K562 (cell line): ENCODE measurements around the gene CDCP1. TPM values are rescaled to one million over a fixed set of nuclear protein-coding genes. Genes with fewer than 3 reads are reported as not detected.

Experiments used
- DMBX1 ChIP-seq: fragments of 250-450 bp; sonication (Bioruptor Pico); IDR thresholded peaks from 2 replicates; pipeline ENCODE4 v1.8.0; 2022; ENCODE audit warnings: inconsistent platforms, mild to moderate bottlenecking, moderate library complexity, borderline replicate concordance
- EP300 ChIP-seq: IDR thresholded peaks from 2 replicates; pipeline ENCODE4 v1.6.1; 2012; ENCODE audit warnings: low read length, improper control_type of control experiment
- ETV6 ChIP-seq, 3 experiments: fragments of 150-350 bp in 1 of 3; sonication (generic) in 1 of 3; formaldehyde crosslinking in 1 of 3; IDR thresholded peaks; 2 replicates each; pipeline versions ENCODE4 v1.6.1 to v1.8.0; 2014 to 2022; ENCODE audit warnings: borderline replicate concordance in 2 of 3, low read depth in 2 of 3, antibody characterized with exemption in 1 of 3, low read length in 1 of 3, mild to moderate bottlenecking in 1 of 3, missing genetic modification reagents in 1 of 3
- FOXK1 ChIP-seq: sonication (generic); formaldehyde crosslinking; IDR thresholded peaks from 2 replicates; pipeline ENCODE4 v1.8.0; 2022; ENCODE audit warnings: missing genetic modification reagents, mild to moderate bottlenecking, borderline replicate concordance
- MAZ ChIP-seq, 2 experiments: fragments of 450-650 bp in 1 of 2; sonication (generic) in 1 of 2; formaldehyde crosslinking; IDR thresholded peaks in 1 of 2; conservative IDR thresholded peaks in 1 of 2; 2 replicates each; pipeline versions ENCODE4 v1.4.0 to v1.5.0; 2020; ENCODE audit warnings: mild to moderate bottlenecking in 1 of 2, missing genetic modification reagents in 1 of 2
- MYNN ChIP-seq, 2 experiments: sonication (generic); formaldehyde crosslinking in 1 of 2; IDR thresholded peaks; 2 replicates each; pipeline versions ENCODE4 v1.5.0 to v1.6.1; 2016 to 2020; ENCODE audit warnings: antibody characterized with exemption in 1 of 2, missing genetic modification reagents in 1 of 2
- NFXL1 ChIP-seq: fragments of 450-650 bp; formaldehyde crosslinking; IDR thresholded peaks from 2 replicates; pipeline ENCODE4 v1.4.0; 2021; ENCODE audit warnings: mild to moderate bottlenecking
- PHF8 ChIP-seq: fragments of 200-600 bp; sonication (generic); IDR thresholded peaks from 2 replicates; pipeline ENCODE4 v1.6.1; 2012; ENCODE audit warnings: mixed run types, mild to moderate bottlenecking, inconsistent platforms, low read length, moderate library complexity, borderline replicate concordance
- PTTG1 ChIP-seq: fragments of 450-650 bp; IDR thresholded peaks from 2 replicates; pipeline ENCODE4 v1.6.1; 2016; ENCODE audit warnings: low read depth, mild to moderate bottlenecking, missing genetic modification characterization, missing compliant biosample characterization
- RBBP5 ChIP-seq: fragments of 200-600 bp; sonication (generic); IDR thresholded peaks from 2 replicates; pipeline ENCODE4 v1.6.1; 2012; ENCODE audit warnings: borderline replicate concordance, mild to moderate bottlenecking, low read length, control low read depth, inconsistent platforms; ENCODE audit not compliant: insufficient read depth, poor library complexity, severe bottlenecking
- SMARCA5 ChIP-seq: fragments of 450-650 bp; IDR thresholded peaks from 2 replicates; pipeline ENCODE4 v1.6.1; 2016
- SMC3 ChIP-seq: conservative IDR thresholded peaks from 2 replicates; pipeline ENCODE4 v1.6.1; 2011; ENCODE audit warnings: low read depth, low read length, improper control_type of control experiment; ENCODE audit not compliant: insufficient read depth
- STAT5B ChIP-seq: fragments of 250-450 bp; sonication (Bioruptor Pico); IDR thresholded peaks from 2 replicates; pipeline ENCODE4 v1.8.0; 2021; ENCODE audit warnings: mild to moderate bottlenecking, inconsistent platforms
- TAF1 ChIP-seq: IDR thresholded peaks from 2 replicates; pipeline ENCODE4 v1.6.1; 2011; ENCODE audit warnings: mild to moderate bottlenecking, low read length, moderate library complexity; ENCODE audit not compliant: insufficient read depth, control insufficient read depth, severe bottlenecking; ENCODE audit errors: extremely low read depth
- TBP ChIP-seq: optimal IDR thresholded peaks from 2 replicates; pipeline ENCODE3; 2011; ENCODE audit warnings: low read depth, low read length, improper control_type of control experiment
- USF1 ChIP-seq: sonication (generic); formaldehyde crosslinking; IDR thresholded peaks from 2 replicates; pipeline ENCODE4 v1.9.0; 2022; ENCODE audit warnings: mild to moderate bottlenecking, missing genetic modification reagents
- ZBTB11 ChIP-seq, 3 experiments: fragments of 200-800 bp in 1 of 3; fragments of 250-450 bp in 1 of 3; fragments of 450-650 bp in 1 of 3; sonication (Bioruptor Pico) in 1 of 3; sonication (Bioruptor generic) in 1 of 3; formaldehyde crosslinking in 1 of 3; IDR thresholded peaks; 2 replicates each; pipeline versions ENCODE4 v1.6.1 to v1.8.0; 2016 to 2022; ENCODE audit warnings: mild to moderate bottlenecking in 2 of 3, missing genetic modification characterization in 2 of 3, missing compliant biosample characterization in 1 of 3, moderate library complexity in 1 of 3
- ZKSCAN8 ChIP-seq: fragments of 200-800 bp; sonication (Bioruptor generic); IDR thresholded peaks from 2 replicates; pipeline ENCODE4 v1.6.1; 2016; ENCODE audit warnings: missing genetic modification characterization, missing compliant biosample characterization
- ZNF766 ChIP-seq: fragments of 200-800 bp; sonication (Bioruptor generic); conservative IDR thresholded peaks from 2 replicates; pipeline ENCODE4 v1.6.1; 2016; ENCODE audit warnings: missing genetic modification characterization, missing compliant biosample characterization
- polyA plus RNA-seq, 8 experiments: library from polyadenylated mRNA; depleted of rRNA in 4 of 8; stranded (reverse) in 5 of 8; unstranded in 3 of 8; fragments of >200 nt; fragmentation: Nextera tagmentation in 2 of 8; fragmentation: Illumina TruSeq in 1 of 8; extraction: Ambion mirVana in 2 of 8; extraction: Trizol in 1 of 8; gene quantifications; 2 replicates each; pipeline versions ENCODE4 v1.2.1 to v1.2.3, GENCODE V29; 2011 to 2014; ENCODE audit warnings: inconsistent platforms in 1 of 8, missing spikeins in 1 of 8
- total RNA-seq, 7 experiments: library from RNA; depleted of rRNA in 6 of 7; stranded (reverse); fragments of >200 nt in 6 of 7; fragmentation: Illumina TruSeq in 2 of 7; extraction: Trizol in 2 of 7; gene quantifications; 2 replicates each; pipeline versions ENCODE4 v1.2.1 to v1.2.3, GENCODE V29; 2011 to 2021; ENCODE audit warnings: low replicate concordance in 1 of 7

Gene CDCP1
- total and polyA plus RNA-seq, 9 of the 15 experiments (the other 6 are each of a cell fraction or from before 2014, with no cell fraction given), result 3.9 to 16.4 (median 5.2) TPM

GRCh38 chr3:45167011-45167911 lies 21.1 kb upstream of the CDCP1 start (continued):
- TF ChIP-seq SMC3 (0 out of 2 replicates have a peak, but pooled peaks have one; percentile 23), RBBP5 (peak; percentile 75), USF1 (CRISPR knock-in tag) (no peak), PHF8 (peak; percentile 52; the same call in 1 of the 2 replicates), TAF1 (peak; percentile 69), MAZ (CRISPR knock-in tag; conservative IDR thresholded peaks at IDR 0.05 in 1 of 2, IDR thresholded peaks at IDR 0.05 in 1 of 2) (peak in 1 of 2 experiments; percentile 77), TBP (peak; percentile 50), EP300 (peak; percentile 53; the same call in 1 of the 2 replicates), FOXK1 (CRISPR knock-in tag) (no peak), SMARCA5 (peak; percentile 12; the same call in 1 of the 2 replicates), ETV6 (IDR thresholded peaks at IDR 0.05; ENCODE audit: borderline replicate concordance in 1 of 2, low read depth in 2 of 2, low read length in 1 of 2) (0 out of 4 replicates have a peak, but pooled peaks of 1 of the 2 experiments have one; percentile 51), ETV6 (CRISPR knock-in tag; IDR thresholded peaks at IDR 0.05; ENCODE audit: borderline replicate concordance) (0 out of 2 replicates have a peak, but pooled peaks have one; percentile 0), DMBX1 (peak; percentile 96; the same call in 1 of the 2 replicates), MYNN (IDR thresholded peaks at IDR 0.05) (peak; percentile 82; the same call in 1 of the 2 replicates), MYNN (CRISPR knock-in tag; IDR thresholded peaks at IDR 0.05) (no peak), ZNF766 (CRISPR knock-in tag) (peak; percentile 86), STAT5B (CRISPR knock-in tag) (no peak), PTTG1 (tag) (no peak), NFXL1 (CRISPR knock-in tag) (0 out of 2 replicates have a peak, but pooled peaks have one; percentile 59), ZKSCAN8 (CRISPR knock-in tag) (peak; percentile 82; the same call in 1 of the 2 replicates), ZBTB11 (CRISPR knock-in tag; IDR thresholded peaks at IDR 0.05) (peak in 1 of 3 experiments; percentile 68; a peak in 1 of 6 replicates)
